ENCODE data around the gene ZFP62.

- TF ChIP-seq POLR2A (IDR thresholded peaks at IDR 0.05; ENCODE audit: low read length) (no peak), GATA1 (IDR thresholded peaks at IDR 0.05; ENCODE audit: low read depth, low read length) (no peak)
Measured at GRCh38 chr5:180807654-180808414, 53.2 kb downstream of the ZFP62 start.
